Stimulated activated naive B cell treated with anti-CD40 and anti-IgM and Interleukin-4, amounts not matched to agents 10 μg/mL and 1 μg/mL and 100 μg/mL, for 72 hours (primary cell): ENCODE data around the gene ZDHHC3.

Source experiments
- ATAC-seq, 2 donors: fragments of 150-1000 bp; cut with Tn5 transposase; replicated peaks; 2 replicates each; pipeline ENCODE4 v1.10.0; 2021; ENCODE audit warnings: moderate library complexity in 1 of 2
- DNase-seq: peaks from one replicate; pipeline ENCODE4 v3.0.0; 2021
- H3K27ac Mint-ChIP-seq: one replicate; pipeline ENCODE4 v1.8.0; 2022; ENCODE audit warnings: mild to moderate bottlenecking, mixed read lengths
- H3K27me3 Mint-ChIP-seq, 2 donors: one replicate each; pipeline ENCODE4 v1.8.0; 2022; ENCODE audit warnings: mixed read lengths in 2 of 2
- H3K36me3 Mint-ChIP-seq, 2 donors: one replicate each; pipeline ENCODE4 v1.8.0; 2022; ENCODE audit warnings: mixed read lengths in 2 of 2, mild to moderate bottlenecking in 1 of 2
- H3K4me1 Mint-ChIP-seq, 2 donors: one replicate each; pipeline ENCODE4 v1.8.0; 2022; ENCODE audit warnings: mixed read lengths in 2 of 2, mild to moderate bottlenecking in 1 of 2
- H3K4me3 Mint-ChIP-seq, 2 donors: one replicate each; pipeline ENCODE4 v1.8.0; 2022; ENCODE audit warnings: mild to moderate bottlenecking in 2 of 2, mixed read lengths in 2 of 2, moderate library complexity in 1 of 2
- H3K9me3 Mint-ChIP-seq, 2 donors: one replicate each; pipeline ENCODE4 v1.8.0; 2022; ENCODE audit warnings: mixed read lengths in 2 of 2, mild to moderate bottlenecking in 1 of 2

Gene ZDHHC3

GRCh38 chr3:44896440-44896839 lies 79.5 kb downstream of the ZDHHC3 start:
- Mint-ChIP-seq H3K27ac (no peak overlapping the region), H3K9me3 (peaks cover 0 to 1% of the 10 kb centered on the region in 2 donors), H3K27me3 (peaks cover 24 to 29% of the 10 kb centered on the region in 2 donors), H3K36me3 (no peaks in the 10 kb centered on the region), H3K4me3 (no peak overlapping the region), H3K4me1 (no peaks in the 10 kb centered on the region)
- ATAC-seq (no peak), DNase-seq (no peak)

GRCh38 chr3:44894485-44894884 lies 81.5 kb downstream of the ZDHHC3 start:
- Mint-ChIP-seq H3K27ac (no peak overlapping the region), H3K4me1 (peaks cover 4 to 5% of the 10 kb centered on the region in 2 donors), H3K9me3 (peaks cover 0 to 3% of the 10 kb centered on the region in 2 donors), H3K36me3 (no peaks in the 10 kb centered on the region), H3K27me3 (peaks cover 8 to 13% of the 10 kb centered on the region in 2 donors), H3K4me3 (no peak overlapping the region)
- DNase-seq (no peak), ATAC-seq (no peak)

- H3K27ac Mint-ChIP-seq = no peak overlapping the region
- peaks cover 4 to 5% of the 10 kb centered on the region in 2 donors for H3K4me1 Mint-ChIP-seq
- no peak for DNase-seq
Observed at GRCh38 chr3:44893097-44893496, 82.9 kb downstream of the ZDHHC3 start.

GRCh38 chr3:44892689-44893088 lies 83.3 kb downstream of the ZDHHC3 start:
- ATAC-seq = no peak
- no peak for DNase-seq
- peaks cover 0 to 3% of the 10 kb centered on the region in 2 donors for H3K27me3 Mint-ChIP-seq
- H3K36me3 Mint-ChIP-seq = no peaks in the 10 kb centered on the region
- peaks cover 0 to 3% of the 10 kb centered on the region in 2 donors for H3K9me3 Mint-ChIP-seq
- H3K4me1 Mint-ChIP-seq = peaks cover 4 to 5% of the 10 kb centered on the region in 2 donors
- H3K27ac Mint-ChIP-seq = no peak overlapping the region
- no peak overlapping the region for H3K4me3 Mint-ChIP-seq

More at GRCh38 chr3:44893097-44893496, 82.9 kb downstream of the ZDHHC3 start:
- Mint-ChIP-seq H3K9me3 (peaks cover 0 to 3% of the 10 kb centered on the region in 2 donors), H3K36me3 (no peaks in the 10 kb centered on the region), H3K4me3 (no peak overlapping the region), H3K27me3 (peaks cover 0 to 3% of the 10 kb centered on the region in 2 donors)
- no peak for ATAC-seq

GRCh38 chr3:44890852-44891251 lies 85.1 kb downstream of the ZDHHC3 start:
- no peaks in the 10 kb centered on the region for H3K36me3 Mint-ChIP-seq
- H3K27ac Mint-ChIP-seq = no peak overlapping the region
- H3K4me1 Mint-ChIP-seq = peaks cover 4 to 5% of the 10 kb centered on the region in 2 donors
- H3K9me3 Mint-ChIP-seq = peaks cover 0 to 3% of the 10 kb centered on the region in 2 donors
- H3K4me3 Mint-ChIP-seq = no peak overlapping the region
- ATAC-seq = no peak
- H3K27me3 Mint-ChIP-seq = peaks cover 7 to 11% of the 10 kb centered on the region in 2 donors
- DNase-seq = no peak

- Mint-ChIP-seq H3K27me3 (peaks cover 13 to 15% of the 10 kb centered on the region in 2 donors), H3K9me3 (peaks cover 0 to 3% of the 10 kb centered on the region in 2 donors), H3K27ac (no peak overlapping the region), H3K4me3 (no peak overlapping the region), H3K36me3 (no peaks in the 10 kb centered on the region), H3K4me1 (peaks cover 4 to 5% of the 10 kb centered on the region in 2 donors)
- no peak for DNase-seq
- no peak for ATAC-seq
Observed at GRCh38 chr3:44890258-44890657, 85.7 kb downstream of the ZDHHC3 start.

- Mint-ChIP-seq H3K36me3 (no peaks in the 10 kb centered on the region), H3K27ac (no peak overlapping the region), H3K9me3 (peaks cover 0 to 1% of the 10 kb centered on the region in 2 donors), H3K4me3 (no peak overlapping the region), H3K4me1 (peaks cover 4 to 5% of the 10 kb centered on the region in 2 donors), H3K27me3 (peaks cover 26 to 34% of the 10 kb centered on the region in 2 donors)
- ATAC-seq = no peak
- DNase-seq = no peak
Observed at GRCh38 chr3:44887101-44887500, 88.9 kb downstream of the ZDHHC3 start.

GRCh38 chr3:44886561-44886960 lies 89.4 kb downstream of the ZDHHC3 start:
- Mint-ChIP-seq H3K9me3 (peaks cover 0 to 1% of the 10 kb centered on the region in 2 donors), H3K36me3 (no peaks in the 10 kb centered on the region), H3K4me3 (no peak overlapping the region), H3K27me3 (peaks cover 26 to 34% of the 10 kb centered on the region in 2 donors), H3K4me1 (peaks cover 4 to 5% of the 10 kb centered on the region in 2 donors), H3K27ac (no peak overlapping the region)
- no peak for ATAC-seq
- DNase-seq = no peak

- H3K36me3 Mint-ChIP-seq = no peaks in the 10 kb centered on the region
- no peaks in the 10 kb centered on the region for H3K9me3 Mint-ChIP-seq
- H3K27me3 Mint-ChIP-seq = peaks cover 26 to 34% of the 10 kb centered on the region in 2 donors
- H3K4me1 Mint-ChIP-seq = peaks cover 4 to 5% of the 10 kb centered on the region in 2 donors
- DNase-seq (no peak), ATAC-seq (no peak)
- H3K27ac Mint-ChIP-seq = no peak overlapping the region
- no peak overlapping the region for H3K4me3 Mint-ChIP-seq
Observed at GRCh38 chr3:44885618-44886017, 90.4 kb downstream of the ZDHHC3 start.

- ATAC-seq = no peak
- no peak for DNase-seq
- H3K36me3 Mint-ChIP-seq = no peaks in the 10 kb centered on the region
- no peak overlapping the region for H3K27ac Mint-ChIP-seq
- H3K9me3 Mint-ChIP-seq = no peaks in the 10 kb centered on the region
- H3K27me3 Mint-ChIP-seq = peaks cover 26 to 34% of the 10 kb centered on the region in 2 donors
- H3K4me3 Mint-ChIP-seq = no peak overlapping the region
- no peaks in the 10 kb centered on the region for H3K4me1 Mint-ChIP-seq
Observed at GRCh38 chr3:44883999-44884431, 92.0 kb downstream of the ZDHHC3 start.

GRCh38 chr3:44883213-44883955 lies 92.6 kb downstream of the ZDHHC3 start:
- Mint-ChIP-seq H3K4me1 (no peaks in the 10 kb centered on the region), H3K4me3 (no peak overlapping the region), H3K27me3 (peaks cover 26 to 34% of the 10 kb centered on the region in 2 donors), H3K36me3 (no peaks in the 10 kb centered on the region), H3K9me3 (no peaks in the 10 kb centered on the region), H3K27ac (no peak overlapping the region)
- ATAC-seq = no peak
- no peak for DNase-seq

GRCh38 chr3:44880284-44880683 lies 95.7 kb downstream of the ZDHHC3 start:
- Mint-ChIP-seq H3K4me1 (no peaks in the 10 kb centered on the region), H3K9me3 (no peaks in the 10 kb centered on the region), H3K27ac (no peak overlapping the region), H3K27me3 (peaks cover 17 to 20% of the 10 kb centered on the region in 2 donors), H3K4me3 (no peak overlapping the region), H3K36me3 (no peaks in the 10 kb centered on the region)
- DNase-seq (no peak), ATAC-seq (no peak)

GRCh38 chr3:44877333-44877732 lies 98.6 kb downstream of the ZDHHC3 start:
- Mint-ChIP-seq H3K27ac (no peak overlapping the region), H3K4me3 (no peak overlapping the region), H3K9me3 (no peaks in the 10 kb centered on the region), H3K36me3 (no peaks in the 10 kb centered on the region), H3K4me1 (no peaks in the 10 kb centered on the region), H3K27me3 (peaks cover under 1 to 2% of the 10 kb centered on the region in 2 donors)
- DNase-seq (no peak), ATAC-seq (no peak)

- Mint-ChIP-seq H3K4me1 (no peaks in the 10 kb centered on the region), H3K4me3 (no peak overlapping the region), H3K9me3 (no peaks in the 10 kb centered on the region), H3K27me3 (no peaks in the 10 kb centered on the region), H3K27ac (no peak overlapping the region), H3K36me3 (no peaks in the 10 kb centered on the region)
- DNase-seq (no peak), ATAC-seq (no peak)
Observed at GRCh38 chr3:44875596-44875995, 100.4 kb downstream of the ZDHHC3 start.
